IMR-90 (cell line): ENCODE results near the gene RYR1. TPM values are rescaled to one million over a fixed set of nuclear protein-coding genes. Genes with fewer than 3 reads are reported as not detected.

Source experiments
- ATAC-seq: fragments of 200-7000 bp; cut with Tn5 transposase; 2 replicates; pipeline ENCODE4 v1.9.1; 2020; ENCODE audit warnings: low read depth, mild to moderate bottlenecking, moderate library complexity
- BruUV-seq: library from RNA; stranded (reverse); fragments of 400-500 nt; replicated peaks from 2 replicates; lab custom pipeline; 2021; lab: Mats Ljungman, UMichigan
- CTCF ChIA-PET: fragments of 300-600 bp; formaldehyde crosslinking; extraction: SDS; loops from one replicate; lab custom pipeline; 2021; ENCODE audit warnings: antibody characterized with exemption; lab: Yijun Ruan, JAX
- POLR2A ChIA-PET: fragments of 300-600 bp; sonication (Branson Sonifier 250); formaldehyde crosslinking; loops from one replicate; lab custom pipeline; 2022; ENCODE audit warnings: antibody characterized with exemption; ENCODE audit not compliant: unreplicated experiment; lab: Charles Lee
- DNase-seq: peaks from one replicate; pipeline ENCODE4 v3.0.0; 2013
- H2AFZ ChIP-seq: replicated peaks from 2 replicates; pipeline ENCODE3; 2013; ENCODE audit warnings: low read length, mild to moderate bottlenecking; ENCODE audit not compliant: poor library complexity
- H2AK5ac ChIP-seq: 2 replicates; pipeline ENCODE4 v1.6.1; 2013; ENCODE audit warnings: low read depth, low read length, inconsistent platforms
- H2AK9ac ChIP-seq: replicated peaks from 2 replicates; pipeline ENCODE3; 2013; ENCODE audit warnings: mild to moderate bottlenecking, low read depth, low read length, moderate library complexity; ENCODE audit not compliant: poor library complexity
- H2BK120ac ChIP-seq: 2 replicates; pipeline ENCODE4 v1.6.1; 2013; ENCODE audit warnings: low read depth, low read length, inconsistent platforms
- H2BK15ac ChIP-seq: 3 replicates; pipeline ENCODE4 v1.6.1; 2013; ENCODE audit warnings: low read depth, low read length, inconsistent platforms
- H2BK20ac ChIP-seq: 2 replicates; pipeline ENCODE4 v1.6.1; 2013; ENCODE audit warnings: low read depth, mild to moderate bottlenecking, inconsistent platforms, low read length, moderate library complexity
- H2BK5ac ChIP-seq: 2 replicates; pipeline ENCODE4 v1.6.1; 2013; ENCODE audit warnings: mild to moderate bottlenecking, low read depth, low read length, inconsistent platforms; ENCODE audit not compliant: poor library complexity, severe bottlenecking
- H3K14ac ChIP-seq: replicated peaks from 2 replicates; pipeline ENCODE4 v1.6.1; 2013; ENCODE audit warnings: low read depth, low read length, inconsistent platforms
- H3K18ac ChIP-seq: 2 replicates; pipeline ENCODE4 v1.6.1; 2013; ENCODE audit warnings: low read depth, low read length, control low read depth
- H3K23ac ChIP-seq: 2 replicates; pipeline ENCODE4 v1.6.1; 2013; ENCODE audit warnings: low read depth, low read length, inconsistent platforms
- H3K27ac ChIP-seq: 2 replicates; pipeline ENCODE4 v1.5.1; 2013; ENCODE audit warnings: mild to moderate bottlenecking, control low read depth, low read length; ENCODE audit not compliant: insufficient read depth
- H3K27me3 ChIP-seq: 2 replicates; pipeline ENCODE4 v1.6.1; 2013; ENCODE audit warnings: low read length; ENCODE audit not compliant: control insufficient read depth, insufficient read depth
- H3K36me3 ChIP-seq: 2 replicates; pipeline ENCODE4 v1.6.1; 2013; ENCODE audit warnings: low read length, mixed read lengths; ENCODE audit not compliant: control insufficient read depth, insufficient read depth
- H3K4ac ChIP-seq: 2 replicates; pipeline ENCODE4 v1.6.1; 2013; ENCODE audit warnings: low read depth, low read length, inconsistent platforms
- H3K4me1 ChIP-seq: 2 replicates; pipeline ENCODE4 v1.6.1; 2013; ENCODE audit warnings: low read length, mixed read lengths; ENCODE audit not compliant: control insufficient read depth, insufficient read depth
- H3K4me2 ChIP-seq: 2 replicates; pipeline ENCODE4 v1.6.1; 2013; ENCODE audit warnings: low read depth, mild to moderate bottlenecking, control low read depth, low read length, moderate library complexity
- H3K4me3 ChIP-seq: 2 replicates; pipeline ENCODE4 v1.5.1; 2013; ENCODE audit warnings: low read depth, mild to moderate bottlenecking, control low read depth, low read length, moderate library complexity; ENCODE audit not compliant: insufficient read depth
- H3K56ac ChIP-seq: 2 replicates; pipeline ENCODE4 v1.6.1; 2013; ENCODE audit warnings: low read length, inconsistent platforms; ENCODE audit not compliant: insufficient read depth; ENCODE audit errors: extremely low read depth
- H3K79me1 ChIP-seq, 2 experiments: 2 replicates each; pipeline ENCODE4 v1.6.1; 2013; ENCODE audit warnings: low read length in 2 of 2, inconsistent platforms in 1 of 2, low read depth in 1 of 2
- H3K9ac ChIP-seq: 2 replicates; pipeline ENCODE4 v1.6.1; 2013; ENCODE audit warnings: low read depth, low read length, control low read depth
- H3K9me1 ChIP-seq: 2 replicates; pipeline ENCODE4 v1.6.1; 2013; ENCODE audit warnings: low read length, inconsistent platforms; ENCODE audit not compliant: insufficient read depth
- H3K9me3 ChIP-seq: 2 replicates; pipeline ENCODE4 v1.6.1; 2013; ENCODE audit warnings: low read length; ENCODE audit not compliant: control insufficient read depth, insufficient read depth
- H4K20me1 ChIP-seq: 2 replicates; pipeline ENCODE4 v1.6.1; 2013; ENCODE audit warnings: low read length, inconsistent platforms; ENCODE audit not compliant: insufficient read depth
- H4K5ac ChIP-seq: 2 replicates; pipeline ENCODE4 v1.6.1; 2013; ENCODE audit warnings: mild to moderate bottlenecking, low read depth, low read length, control low read depth
- H4K8ac ChIP-seq, 2 experiments: 2 replicates each; pipeline ENCODE4 v1.6.1; 2013; ENCODE audit warnings: low read depth in 2 of 2, low read length in 2 of 2, control low read depth in 1 of 2, inconsistent platforms in 1 of 2
- H4K91ac ChIP-seq: 2 replicates; pipeline ENCODE4 v1.6.1; 2013; ENCODE audit warnings: low read depth, low read length, inconsistent platforms; ENCODE audit not compliant: insufficient read depth
- BHLHE40 ChIP-seq: fragments of 150-350 bp; IDR thresholded peaks from 2 replicates; pipeline ENCODE4 v1.6.1; 2016; ENCODE audit warnings: mild to moderate bottlenecking, low read depth, low read length
- CEBPB ChIP-seq: IDR thresholded peaks from 2 replicates; pipeline ENCODE4 v1.6.1; 2012; ENCODE audit warnings: low read depth, low read length, improper control_type of control experiment
- CHD1 ChIP-seq: IDR thresholded peaks from 2 replicates; pipeline ENCODE4 v1.6.1; 2012; ENCODE audit warnings: low read depth, low read length, improper control_type of control experiment
- ELK1 ChIP-seq: fragments of 150-350 bp; IDR thresholded peaks from 2 replicates; pipeline ENCODE4 v1.6.1; 2016; ENCODE audit warnings: low read depth, mild to moderate bottlenecking, low read length, moderate library complexity, borderline replicate concordance
- FOS ChIP-seq: fragments of 150-350 bp; IDR thresholded peaks from 2 replicates; pipeline ENCODE4 v1.6.1; 2016; ENCODE audit warnings: low read depth, low read length
- MAFK ChIP-seq: IDR thresholded peaks from 2 replicates; pipeline ENCODE4 v1.6.1; 2012; ENCODE audit warnings: low read depth, low read length, improper control_type of control experiment
- MAZ ChIP-seq: IDR thresholded peaks from 2 replicates; pipeline ENCODE4 v1.6.1; 2012; ENCODE audit warnings: low read depth, mild to moderate bottlenecking, low read length, improper control_type of control experiment, moderate library complexity, borderline replicate concordance
- MXI1 ChIP-seq: IDR thresholded peaks from 2 replicates; pipeline ENCODE4 v1.6.1; 2012; ENCODE audit warnings: low read depth, mild to moderate bottlenecking, low read length, moderate library complexity, borderline replicate concordance
- NFE2L2 ChIP-seq: fragments of 150-350 bp; IDR thresholded peaks from 2 replicates; pipeline ENCODE4 v1.6.1; 2016; ENCODE audit warnings: low read depth, mild to moderate bottlenecking, low read length
- POLR2A ChIP-seq: IDR thresholded peaks from 2 replicates; pipeline ENCODE4 v1.6.1; 2012; ENCODE audit warnings: mild to moderate bottlenecking, low read depth, low read length
- RAD21 ChIP-seq: IDR thresholded peaks from 2 replicates; pipeline ENCODE4 v1.6.1; 2012; ENCODE audit warnings: low read length, improper control_type of control experiment
- RCOR1 ChIP-seq: IDR thresholded peaks from 2 replicates; pipeline ENCODE4 v1.6.1; 2012; ENCODE audit warnings: mild to moderate bottlenecking, low read length, improper control_type of control experiment; ENCODE audit not compliant: insufficient replicate concordance
- RFX5 ChIP-seq: IDR thresholded peaks from 2 replicates; pipeline ENCODE4 v1.8.0; 2012; ENCODE audit warnings: low read depth, mild to moderate bottlenecking, low read length, moderate library complexity
- SMC3 ChIP-seq: fragments of 150-350 bp; IDR thresholded peaks from 2 replicates; pipeline ENCODE4 v1.6.1; 2016; ENCODE audit warnings: low read depth, mild to moderate bottlenecking, antibody characterized with exemption, low read length, moderate library complexity
- WGBS, 2 experiments: methylation state at CpG; one replicate each; pipeline versions ENCODE4 v1.1.5 to v1.1.7; 2013; ENCODE audit warnings: missing lambda C conversion rate in 2 of 2; ENCODE audit not compliant: insufficient read length in 1 of 2; ENCODE audit errors: extremely low coverage in 2 of 2; 5-methylcytosine and 5-hydroxymethylcytosine counted together
- dilution Hi-C: fragments of 300-500 bp; cut with HindIII; formaldehyde crosslinking; loops from one replicate; pipeline ENCODE4 v1.14.3; 2018; ENCODE audit warnings: low sequenced_read_pairs; ENCODE audit not compliant: unreplicated experiment
- in situ Hi-C: fragments of 300-500 bp; cut with MboI; formaldehyde crosslinking; loops from 3 replicates; pipeline ENCODE4 v1.14.3; 2019; ENCODE audit warnings: low sequenced_read_pairs, inconsistent platforms, mixed read lengths
- intact Hi-C: fragments of 100-400 bp; cut with micrococcal nuclease; formaldehyde crosslinking; loops from 2 replicates; pipeline ENCODE4 v1.10.0; 2022
- polyA plus RNA-seq, 3 experiments: library from polyadenylated mRNA; depleted of rRNA; stranded (reverse); fragments of >200 nt; gene quantifications; 2 replicates each; pipeline ENCODE4 v1.2.3, GENCODE V29; 2012; ENCODE audit warnings: low replicate concordance in 1 of 3
- total RNA-seq: library from RNA; depleted of rRNA; stranded (reverse); fragments of >200 nt; gene quantifications from 2 replicates; pipeline ENCODE4 v1.2.3, GENCODE V29; 2012

Gene RYR1
- total and polyA plus RNA-seq, 2 of the 4 experiments (the other 2 are of a cell fraction): not detected

- Histone ChIP-seq H3K4me1 (no peaks in the 10 kb centered on the region), H2BK20ac (no peak overlapping the region), H4K20me1 (no peaks in the 10 kb centered on the region), H3K4me3 (no peak overlapping the region), H3K4ac (no peak overlapping the region), H2BK5ac (no peak overlapping the region), H3K79me1 (no peaks in the 10 kb centered on the region), H3K9me3 (peaks cover 2% of the 10 kb centered on the region; the same call in 1 of the 2 replicates), H3K56ac (no peak overlapping the region), H2AK9ac (no peak overlapping the region), H3K9me1 (no peaks in the 10 kb centered on the region), H3K18ac (no peak overlapping the region), H2AFZ (no peak overlapping the region), H3K23ac (no peak overlapping the region), H2AK5ac (no peak overlapping the region), H3K4me2 (no peak overlapping the region), H3K36me3 (no peaks in the 10 kb centered on the region), H3K9ac (no peak overlapping the region), H2BK120ac (no peak overlapping the region), H4K91ac (no peak overlapping the region), H4K8ac (no peak overlapping the region), H4K5ac (no peak overlapping the region), H3K27me3 (peaks cover 2% of the 10 kb centered on the region; the same call in 1 of the 2 replicates), H2BK15ac (no peak overlapping the region), H3K14ac (no peak overlapping the region), H3K27ac (no peak overlapping the region)
- WGBS, 2 experiments: 83 to 100% methylated on average over 1 of the region's 2 CpGs
- intact Hi-C loops: no loop called here
- no peak for TF ChIP-seq ELK1
- TF ChIP-seq MXI1: no peak
- TF ChIP-seq RCOR1: no peak
- TF ChIP-seq BHLHE40: no peak
- no peak for TF ChIP-seq MAFK
- TF ChIP-seq FOS: no peak
- no peak for TF ChIP-seq CHD1
- no peak for TF ChIP-seq SMC3
- TF ChIP-seq CEBPB: no peak
- TF ChIP-seq MAZ: no peak
- TF ChIP-seq NFE2L2: no peak
- TF ChIP-seq RAD21: no peak
- TF ChIP-seq RFX5: no peak
- no peak for TF ChIP-seq POLR2A
- ChIA-PET POLR2A (no interaction called here), CTCF (no interaction called here)
- DNase-seq (no peak), ATAC-seq (no peak)
- dilution Hi-C loops: no loop called here
- BruUV-seq: no TSS peak
- in situ Hi-C loops: no loop called here
Observed at GRCh38 chr19:38490861-38491260, 57.4 kb downstream of the RYR1 start.
